HT-29 (cell line): ENCODE measurements around the gene NOTO. TPM values are rescaled to one million over a fixed set of nuclear protein-coding genes. Genes with fewer than 3 reads are reported as not detected.
"Not testable (repeated sequence)": the region's sequence is repeated elsewhere in the genome, so short reads cannot be mapped to it uniquely, and the experiment has no call there.

Experiments
- DNase-seq: peaks from one replicate; pipeline ENCODE4 v3.0.0-alpha.2; 2015; ENCODE audit warnings: low spot score
- total RNA-seq: library from RNA; depleted of rRNA; stranded (reverse); fragments of >200 nt; shearing (Covaris generic); gene quantifications from 2 replicates; pipeline ENCODE4 v1.2.3, GENCODE V29; 2014; rRNA removed

Gene NOTO
- not detected in 2 replicates for total RNA-seq

GRCh38 chr2:73202156-73203054 lies at the start of gene NOTO:
TSS of gene NOTO (plus strand) at chr2:73202574. CDS start at chr2:73202667, 93 bp downstream.
- no peak for DNase-seq

GRCh38 chr2:73156539-73157124 lies 45.7 kb upstream of the NOTO start:
- peak; percentile 29 for DNase-seq

- no peak for DNase-seq
Observed at GRCh38 chr2:73162856-73163391, 39.5 kb upstream of the NOTO start.

- DNase-seq, result peak; percentile 89
Observed at GRCh38 chr2:73163483-73164367, 38.6 kb upstream of the NOTO start.

GRCh38 chr2:73165978-73166377 lies 36.4 kb upstream of the NOTO start:
- not testable (repeated sequence) for DNase-seq

- not testable (repeated sequence) for DNase-seq
Observed at GRCh38 chr2:73166813-73167212, 35.6 kb upstream of the NOTO start.

- DNase-seq, result not testable (repeated sequence)
Observed at GRCh38 chr2:73168348-73168747, 34.0 kb upstream of the NOTO start.

- DNase-seq, result not testable (repeated sequence)
Observed at GRCh38 chr2:73170341-73170740, 32.0 kb upstream of the NOTO start.

- DNase-seq, result no peak
Observed at GRCh38 chr2:73172963-73173362, 29.4 kb upstream of the NOTO start.

- DNase-seq, result no peak
Observed at GRCh38 chr2:73173781-73174180, 28.6 kb upstream of the NOTO start.

GRCh38 chr2:73174244-73174643 lies 28.1 kb upstream of the NOTO start:
- DNase-seq, result no peak

- no peak for DNase-seq
Observed at GRCh38 chr2:73174941-73175662, 27.3 kb upstream of the NOTO start.

- DNase-seq, result peak; percentile 11
Observed at GRCh38 chr2:73175663-73176204, 26.6 kb upstream of the NOTO start.

- DNase-seq, result peak; percentile 25
Observed at GRCh38 chr2:73176205-73176880, 26.0 kb upstream of the NOTO start.

- DNase-seq, result peak; percentile 88
Observed at GRCh38 chr2:73176881-73177644, 25.3 kb upstream of the NOTO start.

- DNase-seq, result peak; percentile 14
Observed at GRCh38 chr2:73177645-73178255, 24.6 kb upstream of the NOTO start.

GRCh38 chr2:73185965-73186364 lies 16.4 kb upstream of the NOTO start:
- DNase-seq, result no peak

- no peak for DNase-seq
Observed at GRCh38 chr2:73187549-73187948, 14.8 kb upstream of the NOTO start.

GRCh38 chr2:73197579-73197978 lies 4.8 kb upstream of the NOTO start:
- DNase-seq, result no peak
